Panc1 (cell line): ENCODE results near the gene HOXA7. TPM values are rescaled to one million over a fixed set of nuclear protein-coding genes. Genes with fewer than 3 reads are reported as not detected.

Experiments
- ATAC-seq: fragments of 200-7000 bp; cut with Tn5 transposase; 2 replicates; pipeline ENCODE4 v1.9.1; 2020; ENCODE audit warnings: mild to moderate bottlenecking, moderate library complexity
- BruUV-seq: library from RNA; stranded (reverse); fragments of 400-500 nt; replicated peaks from 2 replicates; lab custom pipeline; 2021; lab: Mats Ljungman, UMichigan
- CTCF ChIA-PET: fragments of 300-600 bp; sonication (Branson Sonifier 250); formaldehyde crosslinking; loops from one replicate; lab custom pipeline; 2022; ENCODE audit warnings: antibody characterized with exemption; lab: Charles Lee
- POLR2A ChIA-PET: fragments of 300-600 bp; sonication (Branson Sonifier 250); formaldehyde crosslinking; loops from one replicate; lab custom pipeline; 2022; ENCODE audit warnings: antibody characterized with exemption; lab: Charles Lee
- DNase-seq: peaks from one replicate; pipeline ENCODE4 v3.0.0-alpha.2; 2010; ENCODE audit warnings: low read depth, low spot score
- H3K27ac ChIP-seq: 2 replicates; pipeline ENCODE4 v1.5.1; 2011; ENCODE audit warnings: mild to moderate bottlenecking, low read length, inconsistent platforms
- H3K27me3 ChIP-seq: fragments of 200-500 bp; sonication (Bioruptor generic); 2 replicates; pipeline ENCODE4 v1.6.0; 2014; ENCODE audit warnings: low read length, inconsistent platforms; ENCODE audit not compliant: control insufficient read depth, insufficient read depth
- H3K36me3 ChIP-seq: fragments of 200-500 bp; sonication (Bioruptor generic); 2 replicates; pipeline ENCODE4 v1.5.1; 2014; ENCODE audit warnings: inconsistent platforms, mild to moderate bottlenecking, low read length, moderate library complexity; ENCODE audit not compliant: control insufficient read depth, insufficient read depth
- H3K4me1 ChIP-seq: 2 replicates; pipeline ENCODE4 v1.5.1; 2011; ENCODE audit warnings: inconsistent platforms, mild to moderate bottlenecking, low read length, moderate library complexity; ENCODE audit not compliant: control insufficient read depth, insufficient read depth
- H3K4me3 ChIP-seq, 2 experiments: 2 replicates each; pipeline ENCODE4 v1.5.1; 2011 to 2012; ENCODE audit warnings: low read depth in 2 of 2, low read length in 2 of 2, mild to moderate bottlenecking in 2 of 2, inconsistent platforms in 1 of 2, moderate library complexity in 1 of 2
- H3K9me3 ChIP-seq: fragments of 200-500 bp; sonication (Bioruptor generic); 2 replicates; pipeline ENCODE4 v1.5.1; 2014; ENCODE audit warnings: low read depth, mild to moderate bottlenecking, inconsistent platforms, low read length, moderate library complexity; ENCODE audit not compliant: control insufficient read depth, insufficient read depth
- POLR2AphosphoS5 ChIP-seq: IDR thresholded peaks from 2 replicates; pipeline ENCODE4 v1.6.1; 2012; ENCODE audit warnings: mild to moderate bottlenecking, low read depth, low read length, moderate library complexity
- SIN3A ChIP-seq: IDR thresholded peaks from 2 replicates; pipeline ENCODE4 v1.6.1; 2012; ENCODE audit warnings: low read depth, mild to moderate bottlenecking, low read length, moderate library complexity, borderline replicate concordance; ENCODE audit not compliant: insufficient read depth
- TCF7L2 ChIP-seq: IDR thresholded peaks from 2 replicates; pipeline ENCODE4 v1.6.1; 2011; ENCODE audit warnings: mild to moderate bottlenecking, low read depth, low read length, inconsistent platforms
- in situ Hi-C: cut with HindIII; loops from 2 replicates; pipeline ENCODE4 v1.10.0; 2016; ENCODE audit warnings: low sequenced_read_pairs, low pct_unique_long_range_greater_than_20kb
- intact Hi-C: fragments of 100-400 bp; cut with micrococcal nuclease; formaldehyde crosslinking; loops from one replicate; pipeline ENCODE4 v1.10.0; 2022; ENCODE audit not compliant: unreplicated experiment
- total RNA-seq: library from RNA; stranded (reverse); gene quantifications from one replicate; pipeline ENCODE4 v1.2.1, GENCODE V29; 2021; ENCODE audit not compliant: unreplicated experiment
- TF ChIP-seq, protein P1 (sequence below), 2 experiments: IDR thresholded peaks; 2 replicates each; pipeline ENCODE4 v1.6.1; 2011 to 2012; ENCODE audit warnings: low read depth in 2 of 2, control low read depth in 1 of 2, low read length in 1 of 2, mild to moderate bottlenecking in 1 of 2, moderate library complexity in 1 of 2; ENCODE audit not compliant: insufficient read depth in 1 of 2
- TF ChIP-seq, protein P2 (sequence below): fragments of 450-650 bp; IDR thresholded peaks from 2 replicates; pipeline ENCODE4 v1.5.1; 2017; ENCODE audit warnings: mild to moderate bottlenecking

HOXA7 gene
- total RNA-seq, 1 experiment from 2014 or later, result not detected

DNA sequence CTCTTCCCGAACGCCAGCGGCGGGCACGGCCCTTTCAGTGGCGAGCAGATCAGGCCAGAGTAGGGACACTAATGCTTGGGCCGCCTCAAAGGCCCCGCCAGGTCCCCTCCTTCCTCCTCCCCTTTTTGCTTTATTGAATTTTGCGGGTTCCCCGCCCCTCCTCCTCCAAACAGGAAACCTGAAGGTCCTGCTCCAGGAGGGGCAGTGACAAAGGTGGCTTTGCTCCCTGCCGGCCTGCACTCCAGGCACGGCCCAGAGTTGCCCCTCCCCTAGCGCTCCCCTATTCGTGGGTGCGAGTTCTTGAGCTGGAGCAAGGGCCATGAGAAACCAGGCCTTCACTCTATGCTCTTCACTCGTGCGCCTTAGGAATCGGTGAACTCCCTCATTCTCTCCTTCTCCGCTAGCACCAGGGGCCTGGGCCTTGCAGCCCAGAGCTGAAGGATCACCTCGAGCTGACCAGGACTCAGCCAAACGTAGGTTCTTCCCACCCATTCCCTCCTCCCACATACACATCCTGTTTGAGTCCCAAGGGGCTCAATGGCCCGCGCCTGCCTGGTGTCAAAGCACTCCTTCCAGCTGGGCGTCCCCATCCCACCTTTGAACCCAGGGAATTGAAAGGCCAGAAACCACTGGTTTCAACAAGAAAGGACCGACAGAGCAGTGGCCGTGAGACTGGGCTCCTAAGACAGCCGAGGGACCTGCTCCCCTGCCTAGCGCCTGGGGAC, 8.3 kb downstream of the HOXA7 start:
- BruUV-seq, result no TSS peak
- Histone ChIP-seq H3K4me1 (peaks cover 22% of the 10 kb centered on the region), H3K4me3 (no peak overlapping the region), H3K36me3 (no peaks in the 10 kb centered on the region), H3K9me3 (no peaks in the 10 kb centered on the region), H3K27me3 (no peaks in the 10 kb centered on the region), H3K27ac (peak overlapping the region; percentile 24)
- TF ChIP-seq TCF7L2 (no peak), SIN3A (no peak), POLR2AphosphoS5 (no peak)
- TF ChIP-seq, protein P1, sequence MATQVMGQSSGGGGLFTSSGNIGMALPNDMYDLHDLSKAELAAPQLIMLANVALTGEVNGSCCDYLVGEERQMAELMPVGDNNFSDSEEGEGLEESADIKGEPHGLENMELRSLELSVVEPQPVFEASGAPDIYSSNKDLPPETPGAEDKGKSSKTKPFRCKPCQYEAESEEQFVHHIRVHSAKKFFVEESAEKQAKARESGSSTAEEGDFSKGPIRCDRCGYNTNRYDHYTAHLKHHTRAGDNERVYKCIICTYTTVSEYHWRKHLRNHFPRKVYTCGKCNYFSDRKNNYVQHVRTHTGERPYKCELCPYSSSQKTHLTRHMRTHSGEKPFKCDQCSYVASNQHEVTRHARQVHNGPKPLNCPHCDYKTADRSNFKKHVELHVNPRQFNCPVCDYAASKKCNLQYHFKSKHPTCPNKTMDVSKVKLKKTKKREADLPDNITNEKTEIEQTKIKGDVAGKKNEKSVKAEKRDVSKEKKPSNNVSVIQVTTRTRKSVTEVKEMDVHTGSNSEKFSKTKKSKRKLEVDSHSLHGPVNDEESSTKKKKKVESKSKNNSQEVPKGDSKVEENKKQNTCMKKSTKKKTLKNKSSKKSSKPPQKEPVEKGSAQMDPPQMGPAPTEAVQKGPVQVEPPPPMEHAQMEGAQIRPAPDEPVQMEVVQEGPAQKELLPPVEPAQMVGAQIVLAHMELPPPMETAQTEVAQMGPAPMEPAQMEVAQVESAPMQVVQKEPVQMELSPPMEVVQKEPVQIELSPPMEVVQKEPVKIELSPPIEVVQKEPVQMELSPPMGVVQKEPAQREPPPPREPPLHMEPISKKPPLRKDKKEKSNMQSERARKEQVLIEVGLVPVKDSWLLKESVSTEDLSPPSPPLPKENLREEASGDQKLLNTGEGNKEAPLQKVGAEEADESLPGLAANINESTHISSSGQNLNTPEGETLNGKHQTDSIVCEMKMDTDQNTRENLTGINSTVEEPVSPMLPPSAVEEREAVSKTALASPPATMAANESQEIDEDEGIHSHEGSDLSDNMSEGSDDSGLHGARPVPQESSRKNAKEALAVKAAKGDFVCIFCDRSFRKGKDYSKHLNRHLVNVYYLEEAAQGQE (IDR thresholded peaks at IDR 0.05; ENCODE audit: insufficient read depth in 1 of 2, low read depth in 2 of 2, low read length in 1 of 2), result no peak
- TF ChIP-seq, protein P2, sequence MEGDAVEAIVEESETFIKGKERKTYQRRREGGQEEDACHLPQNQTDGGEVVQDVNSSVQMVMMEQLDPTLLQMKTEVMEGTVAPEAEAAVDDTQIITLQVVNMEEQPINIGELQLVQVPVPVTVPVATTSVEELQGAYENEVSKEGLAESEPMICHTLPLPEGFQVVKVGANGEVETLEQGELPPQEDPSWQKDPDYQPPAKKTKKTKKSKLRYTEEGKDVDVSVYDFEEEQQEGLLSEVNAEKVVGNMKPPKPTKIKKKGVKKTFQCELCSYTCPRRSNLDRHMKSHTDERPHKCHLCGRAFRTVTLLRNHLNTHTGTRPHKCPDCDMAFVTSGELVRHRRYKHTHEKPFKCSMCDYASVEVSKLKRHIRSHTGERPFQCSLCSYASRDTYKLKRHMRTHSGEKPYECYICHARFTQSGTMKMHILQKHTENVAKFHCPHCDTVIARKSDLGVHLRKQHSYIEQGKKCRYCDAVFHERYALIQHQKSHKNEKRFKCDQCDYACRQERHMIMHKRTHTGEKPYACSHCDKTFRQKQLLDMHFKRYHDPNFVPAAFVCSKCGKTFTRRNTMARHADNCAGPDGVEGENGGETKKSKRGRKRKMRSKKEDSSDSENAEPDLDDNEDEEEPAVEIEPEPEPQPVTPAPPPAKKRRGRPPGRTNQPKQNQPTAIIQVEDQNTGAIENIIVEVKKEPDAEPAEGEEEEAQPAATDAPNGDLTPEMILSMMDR, result no peak
- ChIA-PET POLR2A (no interaction called here), CTCF (interaction anchor here (0.5 to 3.4 kb wide), 2 partner anchors 13 kb away, joined by 3 to 24 read pairs; no protein-coding TSS in a partner anchor)
- no peak for ATAC-seq
- intact Hi-C loops (no loop called here), in situ Hi-C loops (no loop called here)
- DNase-seq, result no peak

DNA sequence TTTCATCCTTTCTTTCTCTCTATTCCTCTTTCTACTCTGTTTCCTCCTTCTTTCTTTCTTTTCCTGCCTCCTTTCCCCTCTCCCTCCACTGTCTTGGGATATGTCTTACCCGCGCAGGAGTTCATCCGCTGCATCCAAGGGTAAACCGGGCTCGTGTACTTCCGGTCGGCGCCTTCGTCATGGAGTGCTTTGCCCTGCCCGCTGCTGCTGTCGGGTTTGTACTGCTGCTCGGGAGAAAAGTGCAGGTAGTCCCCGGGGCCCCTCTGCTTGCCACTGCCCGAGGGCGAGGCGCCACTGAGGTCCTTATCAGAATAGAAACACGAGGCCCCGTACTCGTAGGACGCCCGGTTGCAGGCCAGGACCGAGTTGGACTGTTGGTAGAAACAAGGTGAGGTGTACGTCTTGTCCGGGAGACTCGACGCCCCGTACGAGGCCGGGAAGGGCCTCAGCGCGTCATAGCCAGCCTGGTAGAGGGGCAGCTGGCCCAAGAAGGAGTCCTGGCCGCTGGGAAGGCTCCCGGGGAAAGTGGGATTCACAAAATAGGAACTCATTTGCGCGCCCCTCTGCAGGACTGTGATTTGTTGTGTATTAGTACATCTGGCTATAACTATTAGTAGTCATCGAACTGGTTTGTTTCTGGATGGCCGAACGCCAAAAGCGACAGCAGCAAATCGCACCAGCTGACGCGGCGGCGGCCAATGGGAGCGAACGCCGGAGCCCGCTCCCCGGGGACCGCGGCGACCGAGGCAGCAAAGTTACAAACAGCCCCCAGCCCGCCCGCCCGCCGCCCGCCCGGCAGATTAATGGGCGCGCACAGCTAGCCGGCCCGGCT, 9.1 kb downstream of the HOXA7 start, which contains the start of gene HOXA6:
Gene HOXA6 (minus strand): TSS at position 576 of the 832 bp plus-strand sequence. CDS start 25 bp downstream, at position 551.
- intact Hi-C loops, result no loop called here
- in situ Hi-C loops, result no loop called here
- peaks cover 22% of the 10 kb centered on the region for H3K4me1 ChIP-seq
- ATAC-seq (no peak), DNase-seq (no peak)
- POLR2A ChIA-PET, result no interaction called here
- peak within 1 kb of the TSS; percentile 24 for H3K27ac ChIP-seq
- H3K9me3 ChIP-seq, result no peaks in the 10 kb centered on the region
- no TSS peak for BruUV-seq
- no peaks in the 10 kb centered on the region for H3K36me3 ChIP-seq
- CTCF ChIA-PET, result no interaction called here
- H3K27me3 ChIP-seq, result no peaks in the 10 kb centered on the region
- TF ChIP-seq, protein P1 (IDR thresholded peaks at IDR 0.05; ENCODE audit: insufficient read depth in 1 of 2, low read depth in 2 of 2, low read length in 1 of 2), result no peak
- TF ChIP-seq SIN3A (no peak), TCF7L2 (no peak), POLR2AphosphoS5 (no peak)
- TF ChIP-seq, protein P2, result no peak
- H3K4me3 ChIP-seq, result no peak within 1 kb of the TSS
